Endothelial cell (in vitro differentiated cells): ENCODE results near the gene SERINC2. TPM values are rescaled to one million over a fixed set of nuclear protein-coding genes. Genes with fewer than 3 reads are reported as not detected.
A peak's percentile ranks its signal among the peaks of the same experiment; 100 is the strongest.

ENCODE experiments used
- DNase-seq: peaks from one replicate; pipeline ENCODE4 v3.0.0; 2021; ENCODE audit warnings: low spot score
- H3K27ac Mint-ChIP-seq: one replicate; pipeline ENCODE4 v1.8.0; 2021; ENCODE audit warnings: mixed read lengths, inconsistent platforms; ENCODE audit not compliant: unreplicated experiment
- H3K27me3 Mint-ChIP-seq: one replicate; pipeline ENCODE4 v1.8.0; 2021; ENCODE audit warnings: mild to moderate bottlenecking, moderate library complexity, mixed read lengths, inconsistent platforms; ENCODE audit not compliant: unreplicated experiment
- H3K36me3 Mint-ChIP-seq: one replicate; pipeline ENCODE4 v1.8.0; 2021; ENCODE audit warnings: mild to moderate bottlenecking, low read depth, mixed read lengths, inconsistent platforms; ENCODE audit not compliant: unreplicated experiment
- H3K4me1 Mint-ChIP-seq: one replicate; pipeline ENCODE4 v1.8.0; 2021; ENCODE audit warnings: mild to moderate bottlenecking, mixed read lengths, inconsistent platforms; ENCODE audit not compliant: unreplicated experiment
- H3K4me3 Mint-ChIP-seq: one replicate; pipeline ENCODE4 v1.8.0; 2021; ENCODE audit warnings: mild to moderate bottlenecking, mixed read lengths, inconsistent platforms; ENCODE audit not compliant: unreplicated experiment
- H3K9me3 Mint-ChIP-seq: one replicate; pipeline ENCODE4 v1.8.0; 2021; ENCODE audit warnings: mixed read lengths, inconsistent platforms; ENCODE audit not compliant: unreplicated experiment
- total RNA-seq: library from RNA; stranded (reverse); fragmentation: NEBNext Ultra II Directional; extraction: Animal tissue kit (Norgen Biotek cat#: 25700); gene quantifications from one replicate; pipeline ENCODE4 v1.2.1, GENCODE V29; 2021; ENCODE audit not compliant: unreplicated experiment
- TF ChIP-seq, protein P1 (sequence below): fragments of 200-600 bp; sonication (generic); IDR thresholded peaks from one replicate; pipeline ENCODE4 v1.5.0; 2021; ENCODE audit warnings: antibody characterized with exemption; ENCODE audit not compliant: unreplicated experiment

The SERINC2 gene
- total RNA-seq, 1 donor from 2014 or later = 23.6 TPM

- H3K4me1 Mint-ChIP-seq = peaks cover 9% of the 10 kb centered on the region
- H3K27ac Mint-ChIP-seq = no peak within 1 kb of the TSS
Observed at GRCh38 chr1:31373056-31373896, 39.7 kb upstream of the SERINC2 start, which contains the start of gene FABP3. FABP3 (minus strand) TSS chr1:31373076; CDS start chr1:31373014, 62 bp downstream.

GRCh38 chr1:31373897-31374486 lies 39.0 kb upstream of the SERINC2 start:
- Mint-ChIP-seq H3K9me3 (no peaks in the 10 kb centered on the region), H3K27me3 (peaks cover 11% of the 10 kb centered on the region), H3K4me3 (no peak overlapping the region), H3K4me1 (peaks cover 9% of the 10 kb centered on the region), H3K36me3 (no peaks in the 10 kb centered on the region), H3K27ac (no peak overlapping the region)
- DNase-seq = no peak
- TF ChIP-seq, protein P1, sequence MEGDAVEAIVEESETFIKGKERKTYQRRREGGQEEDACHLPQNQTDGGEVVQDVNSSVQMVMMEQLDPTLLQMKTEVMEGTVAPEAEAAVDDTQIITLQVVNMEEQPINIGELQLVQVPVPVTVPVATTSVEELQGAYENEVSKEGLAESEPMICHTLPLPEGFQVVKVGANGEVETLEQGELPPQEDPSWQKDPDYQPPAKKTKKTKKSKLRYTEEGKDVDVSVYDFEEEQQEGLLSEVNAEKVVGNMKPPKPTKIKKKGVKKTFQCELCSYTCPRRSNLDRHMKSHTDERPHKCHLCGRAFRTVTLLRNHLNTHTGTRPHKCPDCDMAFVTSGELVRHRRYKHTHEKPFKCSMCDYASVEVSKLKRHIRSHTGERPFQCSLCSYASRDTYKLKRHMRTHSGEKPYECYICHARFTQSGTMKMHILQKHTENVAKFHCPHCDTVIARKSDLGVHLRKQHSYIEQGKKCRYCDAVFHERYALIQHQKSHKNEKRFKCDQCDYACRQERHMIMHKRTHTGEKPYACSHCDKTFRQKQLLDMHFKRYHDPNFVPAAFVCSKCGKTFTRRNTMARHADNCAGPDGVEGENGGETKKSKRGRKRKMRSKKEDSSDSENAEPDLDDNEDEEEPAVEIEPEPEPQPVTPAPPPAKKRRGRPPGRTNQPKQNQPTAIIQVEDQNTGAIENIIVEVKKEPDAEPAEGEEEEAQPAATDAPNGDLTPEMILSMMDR = no peak

More at GRCh38 chr1:31373056-31373896, 39.7 kb upstream of the SERINC2 start, which contains the start of gene FABP3:
- no peaks in the 10 kb centered on the region for H3K36me3 Mint-ChIP-seq
- TF ChIP-seq, protein P1 = no peak
- H3K4me3 Mint-ChIP-seq = peak within 1 kb of the TSS; percentile 79
- peaks cover 11% of the 10 kb centered on the region for H3K27me3 Mint-ChIP-seq
- peak; percentile 63 for DNase-seq
- H3K9me3 Mint-ChIP-seq = no peaks in the 10 kb centered on the region

DNA sequence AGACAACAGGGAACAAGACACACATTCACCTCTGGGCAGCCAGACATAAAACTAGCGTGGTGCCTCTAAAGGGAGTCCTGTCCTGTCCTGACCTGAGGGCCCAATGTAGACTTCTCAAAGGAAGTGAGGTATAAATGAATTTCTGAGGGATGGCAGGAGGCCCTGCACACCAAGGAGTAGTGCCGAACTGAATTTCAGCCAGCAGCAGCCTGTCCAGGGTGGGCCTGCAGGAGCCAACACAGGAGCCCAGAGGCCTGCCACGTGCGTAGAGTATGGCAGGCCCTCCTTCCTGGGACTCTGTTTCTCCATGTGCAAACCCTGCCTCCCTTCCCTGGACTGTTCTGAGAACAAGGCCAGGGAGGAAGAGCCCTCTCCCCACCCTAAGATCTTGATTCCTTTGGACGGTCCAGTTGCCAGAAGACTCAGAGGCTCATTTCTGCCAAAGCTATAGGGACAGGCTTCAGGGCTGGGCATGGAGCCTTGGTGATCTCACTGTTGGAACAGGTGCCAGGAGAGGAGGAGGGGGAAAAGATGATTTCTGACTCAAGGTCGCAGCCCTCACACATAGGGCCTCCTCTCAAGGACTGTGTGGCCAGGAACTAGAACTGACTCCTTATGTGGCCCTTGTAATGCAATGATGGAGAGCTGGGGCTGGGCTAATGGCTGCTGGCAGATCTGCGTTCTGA lies 38.4 kb upstream of the SERINC2 start:
- Mint-ChIP-seq H3K4me1 (peaks cover 11% of the 10 kb centered on the region), H3K9me3 (no peaks in the 10 kb centered on the region), H3K27me3 (peaks cover 11% of the 10 kb centered on the region), H3K36me3 (no peaks in the 10 kb centered on the region), H3K4me3 (no peak overlapping the region), H3K27ac (no peak overlapping the region)
- TF ChIP-seq, protein P1 = no peak
- DNase-seq = no peak

DNA sequence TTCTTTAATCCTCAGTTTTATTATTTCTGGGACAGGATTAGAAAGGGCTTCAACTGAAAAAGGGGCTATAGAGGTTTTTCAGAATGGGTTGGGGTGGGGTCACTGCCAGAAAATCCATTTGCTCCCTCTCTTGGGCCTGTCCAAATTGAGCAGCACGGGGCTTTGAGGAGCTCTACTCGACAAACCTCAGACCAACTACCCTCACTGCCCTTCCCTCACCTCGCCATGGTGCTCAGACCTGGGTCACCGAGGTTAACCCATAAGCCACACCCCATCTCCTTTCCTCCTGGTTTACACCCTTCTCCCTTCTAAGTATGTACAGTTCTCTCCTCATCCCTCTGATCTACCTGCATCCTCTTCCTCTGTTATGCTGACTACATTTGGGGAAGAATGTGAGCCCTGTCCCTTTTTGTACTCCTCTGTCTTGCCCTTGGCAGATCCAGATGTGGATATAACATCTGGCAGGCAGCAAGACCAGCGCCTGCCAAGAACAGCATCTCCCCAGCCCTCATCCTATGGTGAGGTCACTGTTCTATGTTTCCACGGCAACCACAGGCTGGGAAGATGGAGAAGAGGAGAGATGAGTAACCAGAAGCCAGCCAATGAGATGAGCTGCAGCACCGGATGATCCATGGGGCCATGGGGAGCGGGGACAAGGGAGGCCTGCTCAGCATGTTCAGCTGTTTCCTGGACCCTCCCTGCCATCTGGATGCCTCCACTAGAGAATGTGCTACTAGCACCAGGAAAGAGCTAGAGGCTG lies 36.5 kb upstream of the SERINC2 start:
- H3K4me3 Mint-ChIP-seq = no peak overlapping the region
- H3K36me3 Mint-ChIP-seq = no peaks in the 10 kb centered on the region
- peaks cover 7% of the 10 kb centered on the region for H3K27me3 Mint-ChIP-seq
- no peak overlapping the region for H3K27ac Mint-ChIP-seq
- H3K9me3 Mint-ChIP-seq = no peaks in the 10 kb centered on the region
- DNase-seq = peak; percentile 42
- TF ChIP-seq, protein P1 = no peak
- H3K4me1 Mint-ChIP-seq = peaks cover 17% of the 10 kb centered on the region
